Mucosa of rectum (tissue), 2 donors: ENCODE results near the gene RBM12.

ENCODE experiments used
- H3K27ac ChIP-seq, 2 donors: one replicate each; pipeline ENCODE4 v1.7.0; 2013; ENCODE audit warnings: inconsistent platforms in 2 of 2, low read depth in 2 of 2, low read length in 2 of 2
- H3K27me3 ChIP-seq, 2 donors: one replicate each; pipeline ENCODE4 v1.7.0; 2013; ENCODE audit warnings: low read length in 2 of 2; ENCODE audit not compliant: control insufficient read depth in 2 of 2, insufficient read depth in 2 of 2
- H3K36me3 ChIP-seq, 2 donors: one replicate each; pipeline ENCODE4 v1.7.0; 2013; ENCODE audit warnings: low read length in 2 of 2; ENCODE audit not compliant: control insufficient read depth in 2 of 2, insufficient read depth in 2 of 2
- H3K4me1 ChIP-seq, 2 donors: one replicate each; pipeline ENCODE4 v1.7.0; 2013; ENCODE audit warnings: low read length in 2 of 2, mild to moderate bottlenecking in 1 of 2; ENCODE audit not compliant: control insufficient read depth in 2 of 2, insufficient read depth in 2 of 2
- H3K4me3 ChIP-seq, 2 donors: one replicate each; pipeline ENCODE4 v1.7.0; 2013; ENCODE audit warnings: low read length in 2 of 2
- H3K9ac ChIP-seq, 2 donors: one replicate each; pipeline ENCODE4 v1.7.0; 2013; ENCODE audit warnings: low read length in 2 of 2, low read depth in 1 of 2, mild to moderate bottlenecking in 1 of 2
- H3K9me3 ChIP-seq, 2 donors: one replicate each; pipeline ENCODE4 v1.7.0; 2013; ENCODE audit warnings: low read length in 2 of 2; ENCODE audit not compliant: control insufficient read depth in 2 of 2
- donor health status: healthy.
- donor health status: Normal muscosa, but diverticular disease.

The RBM12 gene

DNA sequence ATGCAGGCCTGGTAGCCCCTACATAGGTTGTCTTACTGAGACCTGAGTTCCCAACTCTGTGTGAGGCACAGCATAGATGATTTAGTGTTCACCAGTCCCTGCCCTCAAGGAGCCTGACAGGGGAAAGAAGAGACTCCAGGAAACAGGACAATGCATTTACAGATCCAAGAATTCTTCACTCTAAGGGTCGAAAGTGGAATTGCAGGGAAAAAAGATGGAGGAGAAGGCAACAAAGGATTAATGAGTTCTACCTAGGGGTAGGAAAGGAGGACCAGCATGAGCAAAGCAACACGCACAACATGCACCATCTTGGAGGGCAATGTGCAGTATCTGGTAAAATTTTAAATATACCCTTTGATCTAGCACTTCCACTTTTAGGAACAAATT, 43.1 kb downstream of the RBM12 start:
- Histone ChIP-seq H3K27ac (no peak overlapping the region), H3K9me3 (no peaks in the 10 kb centered on the region), H3K4me1 (peaks cover 24 to 28% of the 10 kb centered on the region in 2 donors), H3K9ac (no peak overlapping the region), H3K36me3 (peaks cover 10 to 13% of the 10 kb centered on the region in 2 donors), H3K4me3 (no peak overlapping the region), H3K27me3 (no peaks in the 10 kb centered on the region)

DNA sequence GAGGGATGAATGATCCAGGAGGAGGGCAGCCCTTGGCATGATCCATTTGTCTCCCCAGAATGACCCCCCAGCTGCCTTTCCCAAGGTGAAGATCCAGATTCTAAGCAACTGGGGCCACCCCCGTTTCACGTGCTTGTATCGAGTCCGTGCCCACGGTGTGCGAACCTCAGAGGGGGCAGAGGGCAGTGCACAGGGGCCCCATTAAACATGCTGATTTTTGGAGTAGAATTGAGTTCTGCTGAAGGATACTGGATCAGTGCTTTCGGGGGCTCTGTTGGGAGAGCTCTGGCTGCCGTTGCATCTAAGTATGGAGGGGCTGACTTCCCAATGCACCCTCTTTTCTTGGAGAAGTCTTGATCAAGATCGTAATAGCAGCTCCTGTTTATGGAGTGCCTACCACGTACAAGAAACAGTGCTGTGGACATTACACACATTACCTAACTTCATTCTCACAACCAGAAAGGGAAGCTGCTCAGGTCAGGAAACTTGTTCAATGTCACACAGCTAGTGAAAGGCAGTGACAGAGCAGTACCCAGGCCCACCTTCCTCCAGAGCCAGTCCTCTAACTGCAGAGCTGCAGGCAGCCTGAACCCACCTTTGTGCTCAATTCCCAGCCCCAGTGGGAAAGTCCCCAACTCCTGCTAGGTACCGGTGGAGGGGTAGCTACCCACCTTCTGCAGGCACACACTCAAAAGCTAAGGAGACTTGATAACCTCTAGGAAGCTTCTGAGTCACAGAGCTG, 43.7 kb downstream of the RBM12 start:
- H3K4me1 ChIP-seq: peaks cover 25 to 28% of the 10 kb centered on the region in 2 donors
- no peaks in the 10 kb centered on the region for H3K9me3 ChIP-seq
- H3K36me3 ChIP-seq: peaks cover 5 to 7% of the 10 kb centered on the region in 2 donors
- H3K9ac ChIP-seq: no peak overlapping the region
- H3K27me3 ChIP-seq: no peaks in the 10 kb centered on the region
- H3K27ac ChIP-seq: no peak overlapping the region
- no peak overlapping the region for H3K4me3 ChIP-seq

DNA sequence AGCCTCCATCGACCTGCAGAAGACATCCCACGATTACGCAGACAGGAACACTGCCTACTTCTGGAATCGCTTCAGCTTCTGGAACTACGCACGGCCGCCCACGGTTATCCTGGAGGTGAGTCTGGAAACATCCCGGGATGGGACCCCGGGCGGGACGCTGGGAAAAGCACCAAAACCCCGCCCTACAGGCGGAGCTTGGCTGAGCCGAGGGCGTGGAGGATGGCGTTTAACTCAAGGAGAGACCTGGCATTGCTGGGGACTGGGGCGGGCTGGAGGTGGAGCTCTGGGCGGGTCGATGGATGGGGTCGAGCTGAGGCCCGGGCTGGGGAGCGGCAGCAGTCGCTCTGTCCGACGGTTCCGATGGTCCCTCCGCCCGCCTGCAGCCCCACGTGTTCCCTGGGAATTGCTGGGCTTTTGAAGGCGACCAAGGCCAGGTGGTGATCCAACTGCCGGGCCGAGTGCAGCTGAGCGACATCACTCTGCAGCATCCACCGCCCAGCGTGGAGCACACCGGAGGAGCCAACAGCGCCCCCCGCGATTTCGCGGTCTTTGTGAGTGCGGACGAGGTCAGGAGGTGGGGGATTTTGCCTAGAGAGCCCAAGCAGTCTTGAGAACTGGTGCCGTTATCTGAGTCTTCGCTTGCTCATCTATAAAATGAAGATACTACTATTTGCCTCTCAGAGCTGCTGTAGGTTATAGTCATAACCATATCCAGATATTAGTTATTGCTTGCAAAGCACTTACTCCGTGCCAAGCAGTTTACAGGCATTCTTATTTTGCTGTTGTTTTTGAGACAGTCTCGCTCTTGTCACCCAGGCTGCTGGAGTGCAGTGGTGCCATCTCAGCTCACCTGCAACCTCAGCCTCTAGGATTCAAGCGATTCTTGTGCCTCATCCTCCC, 45.3 kb downstream of the RBM12 start:
- peak overlapping the region; percentile 68 to 72 for H3K4me3 ChIP-seq
- no peaks in the 10 kb centered on the region for H3K9me3 ChIP-seq
- peaks cover 32% of the 10 kb centered on the region in 2 donors for H3K4me1 ChIP-seq
- H3K36me3 ChIP-seq: no peaks in the 10 kb centered on the region
- no peak overlapping the region for H3K27ac ChIP-seq
- H3K9ac ChIP-seq: peak overlapping the region; percentile 32 to 34
- H3K27me3 ChIP-seq: no peaks in the 10 kb centered on the region

DNA sequence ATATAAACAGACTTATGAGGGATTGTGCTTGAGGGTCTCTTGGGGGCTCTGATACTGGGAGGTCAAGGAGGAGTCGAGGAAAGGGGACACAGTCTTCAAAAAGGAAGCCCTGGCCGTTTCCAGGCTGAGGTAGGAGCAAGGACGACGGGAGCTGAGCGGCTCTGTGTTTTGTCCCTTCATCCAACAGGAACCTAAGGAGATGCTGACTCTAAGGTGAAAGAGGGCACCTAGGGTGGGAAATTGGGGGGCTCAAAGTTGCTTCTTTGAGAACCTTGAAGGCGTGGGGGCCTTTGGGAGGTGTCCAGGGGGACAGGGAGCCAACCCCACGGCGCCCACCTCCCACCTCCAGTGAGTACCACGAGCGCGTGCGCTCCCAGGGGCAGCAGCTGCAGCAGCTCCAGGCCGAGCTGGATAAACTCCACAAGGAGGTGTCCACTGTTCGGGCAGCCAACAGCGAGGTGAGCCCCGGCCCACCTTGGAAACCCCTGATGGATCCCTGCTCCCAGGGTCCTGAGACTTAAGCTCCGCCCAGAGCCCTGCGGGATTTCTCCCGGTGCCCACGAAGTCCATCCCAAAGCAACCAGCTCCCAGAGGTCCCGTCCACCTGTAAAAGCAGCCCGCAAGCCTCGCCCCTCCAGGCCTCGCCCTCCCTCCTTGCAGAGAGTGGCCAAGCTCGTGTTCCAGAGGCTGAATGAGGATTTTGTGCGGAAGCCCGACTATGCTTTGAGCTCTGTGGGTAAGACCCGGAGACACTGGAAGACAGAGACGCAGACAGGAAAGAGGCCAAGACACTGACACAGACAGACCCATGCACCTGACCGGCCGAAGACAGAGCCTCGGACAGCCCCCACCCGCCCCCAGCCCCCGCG, 46.2 kb downstream of the RBM12 start:
- Histone ChIP-seq H3K27me3 (no peaks in the 10 kb centered on the region), H3K4me3 (peak overlapping the region; percentile 68 to 72), H3K27ac (no peak overlapping the region), H3K4me1 (peaks cover 34 to 36% of the 10 kb centered on the region in 2 donors), H3K9me3 (no peaks in the 10 kb centered on the region), H3K9ac (peak overlapping the region; percentile 47 to 57), H3K36me3 (no peaks in the 10 kb centered on the region)

DNA sequence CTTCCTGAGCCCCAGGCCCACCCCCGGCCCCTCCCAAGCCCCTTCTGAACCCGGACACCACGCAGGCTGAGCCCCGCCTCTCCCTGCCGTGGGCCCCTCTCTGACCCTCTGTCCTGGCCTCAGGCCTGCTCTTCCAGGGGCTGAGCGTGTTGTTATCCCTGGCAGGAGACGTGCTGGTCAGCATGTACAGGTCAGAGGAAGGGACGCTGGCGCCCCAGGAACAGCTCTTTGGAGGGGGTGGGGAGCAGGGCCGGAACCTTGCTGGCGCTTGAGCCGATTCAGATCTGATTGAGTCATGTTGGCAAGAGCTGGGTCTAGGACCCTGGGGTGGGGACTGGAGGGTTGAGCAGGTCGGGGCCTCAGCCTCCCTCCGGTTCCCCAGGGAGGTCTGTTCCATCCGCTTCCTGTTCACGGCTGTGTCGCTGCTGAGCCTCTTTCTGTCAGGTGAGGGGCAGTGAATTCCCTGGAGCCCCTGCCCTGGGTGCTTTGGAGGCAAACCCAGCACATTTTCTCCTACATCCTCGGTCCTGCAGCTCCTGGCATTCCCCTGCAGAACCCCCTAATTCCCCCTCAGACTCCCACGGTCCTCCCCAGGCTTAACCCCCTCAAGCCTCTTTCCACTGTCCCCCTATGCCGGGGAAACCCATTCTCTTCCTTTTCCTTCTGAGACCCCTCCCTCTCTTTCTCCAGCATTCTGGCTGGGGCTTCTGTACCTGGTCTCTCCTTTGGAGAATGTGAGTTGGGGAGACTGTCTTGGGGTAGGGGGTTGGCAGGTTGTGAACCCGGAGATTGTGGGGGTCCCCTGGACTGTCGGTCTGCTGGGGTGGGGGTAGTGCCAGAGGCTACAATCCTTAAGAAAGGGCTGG, 47.1 kb downstream of the RBM12 start:
- peak overlapping the region; percentile 47 to 67 for H3K9ac ChIP-seq
- no peaks in the 10 kb centered on the region for H3K27me3 ChIP-seq
- H3K27ac ChIP-seq: peak overlapping the region; percentile 55 to 65
- H3K36me3 ChIP-seq: no peaks in the 10 kb centered on the region
- no peaks in the 10 kb centered on the region for H3K9me3 ChIP-seq
- H3K4me3 ChIP-seq: peak overlapping the region; percentile 68 to 70
- H3K4me1 ChIP-seq: peaks cover 34 to 36% of the 10 kb centered on the region in 2 donors

DNA sequence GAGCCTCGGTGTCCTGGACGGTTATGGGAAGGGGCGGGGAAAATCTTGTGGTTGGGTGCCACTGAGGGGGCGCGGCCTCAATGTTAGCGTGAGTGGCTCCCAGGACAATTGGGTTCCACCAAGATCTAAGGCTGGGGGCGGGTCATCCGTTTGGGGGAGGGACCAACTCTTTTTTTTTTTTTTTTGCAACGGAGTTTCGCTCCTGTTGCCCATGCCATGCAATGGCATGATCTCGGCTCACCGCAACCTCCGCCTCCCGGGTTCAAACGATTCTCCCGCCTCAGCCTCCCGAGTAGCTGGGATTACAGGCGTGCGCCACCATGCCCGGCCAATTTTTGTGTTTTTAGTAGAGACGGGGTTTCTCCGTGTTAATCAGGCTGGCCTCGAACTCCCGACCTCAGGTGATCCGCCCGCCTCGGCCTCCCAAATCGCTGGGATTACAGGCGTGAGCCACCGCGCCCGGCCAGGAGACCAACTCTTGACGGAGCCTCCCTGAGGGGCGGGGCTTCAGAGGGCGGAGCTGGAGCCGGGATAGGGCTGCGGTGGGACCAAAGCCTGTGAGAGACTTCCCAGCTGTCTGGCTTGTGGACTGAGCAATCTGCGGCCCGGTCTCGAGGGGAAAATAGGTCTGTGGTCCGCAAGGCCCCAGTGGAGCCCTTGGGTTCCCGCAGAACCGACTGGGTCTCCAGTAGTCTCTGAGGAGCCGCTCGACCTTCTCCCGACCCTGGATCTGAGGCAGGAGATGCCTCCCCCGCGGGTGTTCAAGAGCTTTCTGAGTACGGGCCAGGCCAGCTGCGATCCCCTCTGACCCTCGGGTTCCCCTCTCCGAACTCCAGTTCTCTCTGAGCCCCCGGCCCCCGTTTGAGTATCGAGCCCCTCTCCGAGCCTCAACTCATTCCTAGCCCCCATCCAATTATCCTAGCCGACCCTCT, 48.0 kb downstream of the RBM12 start:
- Histone ChIP-seq H3K9ac (peak overlapping the region; percentile 38 to 67), H3K4me3 (peak overlapping the region; percentile 68 to 70), H3K36me3 (no peaks in the 10 kb centered on the region), H3K4me1 (peaks cover 34 to 36% of the 10 kb centered on the region in 2 donors), H3K27ac (peak overlapping the region; percentile 55 to 65), H3K27me3 (no peaks in the 10 kb centered on the region), H3K9me3 (no peaks in the 10 kb centered on the region)

DNA sequence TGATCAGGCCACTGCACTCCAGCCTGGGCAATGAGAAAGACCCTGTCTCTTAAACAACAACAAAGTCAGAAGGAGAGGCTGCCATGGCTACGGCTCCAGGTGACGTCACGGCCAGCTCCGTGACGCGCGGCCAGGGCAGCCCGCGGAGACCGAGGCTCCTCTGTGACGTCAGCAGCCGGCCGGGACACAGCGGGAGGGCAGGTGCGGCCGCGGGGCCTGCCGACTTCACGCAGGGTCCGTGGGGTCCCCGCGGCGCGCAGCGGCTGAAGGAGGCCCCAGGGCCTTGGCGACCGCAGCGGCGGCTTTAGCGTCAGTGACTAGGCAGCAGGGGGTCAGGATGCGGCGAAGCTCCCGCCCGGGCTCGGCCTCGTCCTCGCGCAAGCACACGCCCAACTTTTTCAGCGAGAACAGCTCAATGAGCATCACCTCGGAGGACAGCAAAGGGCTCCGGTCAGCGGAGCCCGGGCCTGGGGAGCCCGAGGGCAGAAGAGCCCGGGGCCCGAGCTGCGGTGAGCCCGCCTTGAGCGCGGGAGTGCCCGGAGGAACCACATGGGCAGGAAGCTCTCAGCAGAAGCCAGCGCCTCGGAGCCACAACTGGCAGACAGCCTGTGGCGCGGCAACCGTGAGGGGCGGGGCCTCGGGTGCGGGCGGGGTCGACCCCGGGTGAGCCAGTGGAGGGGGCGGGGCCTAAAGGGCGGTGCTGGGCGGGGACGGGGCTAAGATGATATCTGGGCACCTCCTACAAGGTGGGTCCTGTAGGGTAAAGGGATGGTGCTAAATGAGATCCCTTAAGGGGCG, 48.8 kb downstream of the RBM12 start, which contains the start of gene SPAG4:
Gene SPAG4 (plus strand): TSS at position 163 of the 798 bp plus-strand sequence. CDS start 175 bp downstream, at position 338.
- H3K4me3 ChIP-seq: peak within 1 kb of the TSS; percentile 68 to 70
- H3K9me3 ChIP-seq: no peaks in the 10 kb centered on the region
- peak within 1 kb of the TSS; percentile 87 to 91 for H3K27ac ChIP-seq
- H3K36me3 ChIP-seq: no peaks in the 10 kb centered on the region
- H3K4me1 ChIP-seq: peaks cover 34 to 36% of the 10 kb centered on the region in 2 donors
- peak within 1 kb of the TSS; percentile 72 to 83 for H3K9ac ChIP-seq
- no peaks in the 10 kb centered on the region for H3K27me3 ChIP-seq

DNA sequence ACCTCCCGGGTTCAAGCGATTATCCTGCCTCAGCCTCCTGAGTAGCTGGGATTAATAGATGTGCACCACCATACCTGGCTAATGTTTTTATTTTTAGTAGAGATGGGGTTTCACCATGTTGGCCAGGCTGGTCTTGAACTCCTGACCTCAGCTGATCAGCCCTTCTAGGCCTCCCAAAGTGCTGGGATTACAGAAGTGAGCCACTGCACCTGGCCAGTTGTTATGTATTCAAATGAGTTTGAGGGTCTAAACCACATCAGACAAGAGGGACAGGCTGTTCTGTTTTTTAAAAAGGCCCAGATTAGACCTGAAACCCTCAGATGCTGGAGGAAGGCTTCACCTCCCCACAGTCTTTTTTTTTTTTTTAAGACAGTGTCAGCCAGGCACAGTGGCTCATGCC, 53.2 kb downstream of the RBM12 start:
- H3K27ac ChIP-seq: peak overlapping the region in 1 of 2 donors; percentile 5
- H3K9ac ChIP-seq: no peak overlapping the region
- H3K36me3 ChIP-seq: no peaks in the 10 kb centered on the region
- no peak overlapping the region for H3K4me3 ChIP-seq
- peaks cover 8 to 10% of the 10 kb centered on the region in 2 donors for H3K4me1 ChIP-seq
- H3K27me3 ChIP-seq: no peaks in the 10 kb centered on the region
- no peaks in the 10 kb centered on the region for H3K9me3 ChIP-seq
